Testis (tissue), 3 donors: ENCODE data around the gene CACNA2D1. TPM values are rescaled to one million over a fixed set of nuclear protein-coding genes. Genes with fewer than 3 reads are reported as not detected.

Experiments
- DNase-seq: peaks from one replicate; pipeline ENCODE4 v3.0.0-alpha.2; 2019
- H3K27ac ChIP-seq, 2 donors: fragments of 200-600 bp; sonication (generic); one replicate each; pipeline ENCODE4 v1.5.1; 2019
- H3K27me3 ChIP-seq: fragments of 200-600 bp; sonication (generic); one replicate; pipeline ENCODE4 v1.5.1; 2019
- H3K36me3 ChIP-seq: fragments of 200-600 bp; sonication (generic); one replicate; pipeline ENCODE4 v1.5.1; 2017; ENCODE audit warnings: low read depth; ENCODE audit errors: missing control alignments
- H3K4me1 ChIP-seq: fragments of 200-600 bp; sonication (generic); one replicate; pipeline ENCODE4 v1.5.1; 2019
- H3K4me3 ChIP-seq, 2 donors: fragments of 200-600 bp; sonication (generic); one replicate each; pipeline ENCODE4 v1.5.1; 2017 to 2019
- H3K9me3 ChIP-seq: fragments of 200-600 bp; sonication (generic); one replicate; pipeline ENCODE4 v1.5.1; 2017
- POLR2A ChIP-seq: fragments of 450-650 bp; IDR thresholded peaks from one replicate; pipeline ENCODE4 v1.6.1; 2017; ENCODE audit warnings: antibody characterized with exemption, mild to moderate bottlenecking, moderate library complexity
- WGBS, 2 donors: methylation state at CpG; one replicate each; pipeline ENCODE4 v1.1.5; 2018; 5-methylcytosine and 5-hydroxymethylcytosine counted together
- intact Hi-C: fragments of 100-400 bp; cut with DNase I; formaldehyde crosslinking; loops from one replicate; pipeline ENCODE4 v1.15.1; 2023; ENCODE audit warnings: low total_unique reads
- polyA plus RNA-seq: library from polyadenylated mRNA; stranded (reverse); fragments of 350-450 nt; fragmentation: Illumina TruSeq; extraction: RNeasy Lipid Tissue Mini Kit (QIAGEN cat#74804); gene quantifications from one replicate; pipeline ENCODE4 v1.2.3, GENCODE V29; 2014; ENCODE audit warnings: low read depth, low replicate concordance; ENCODE audit not compliant: insufficient read depth
- total RNA-seq, 2 donors: library from RNA; depleted of rRNA; stranded (reverse); fragments of >200 nt; gene quantifications; one replicate each; pipeline ENCODE4 v1.2.3, GENCODE V29; 2016
- TF ChIP-seq, protein P1 (sequence below), 3 experiments: fragments of 450-650 bp in 2 of 3; fragments of 200-600 bp in 1 of 3; sonication (generic) in 1 of 3; IDR thresholded peaks; one replicate each; pipeline ENCODE4 v1.5.1; 2016 to 2019; ENCODE audit warnings: antibody characterized with exemption in 3 of 3, mild to moderate bottlenecking in 2 of 3, moderate library complexity in 1 of 3

CACNA2D1 gene
- total and polyA plus RNA-seq, 3 donors from 2014 or later: 5.4 to 29.1 (median 28.0) TPM

DNA sequence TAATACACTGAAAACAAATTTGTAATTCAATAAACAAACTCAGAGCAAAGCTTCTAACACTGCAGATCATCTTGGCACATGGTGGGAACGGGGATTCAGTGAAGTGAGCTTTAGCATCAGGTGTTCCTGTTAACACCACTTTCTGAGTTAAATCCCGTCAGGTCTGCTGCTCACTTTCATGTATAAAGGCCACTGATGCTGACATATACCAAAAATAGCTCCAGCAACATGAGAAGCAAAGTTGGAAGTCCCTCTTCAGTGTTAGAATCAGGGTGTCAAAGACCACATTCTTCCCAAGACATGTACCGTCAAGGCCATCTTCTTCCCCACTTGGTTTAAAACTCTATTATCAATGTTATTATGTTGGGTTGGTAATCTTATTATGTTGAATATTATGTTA, 11.7 kb upstream of the CACNA2D1 start:
- no peak for DNase-seq
- Histone ChIP-seq H3K4me3 (no peak overlapping the region), H3K36me3 (no peaks in the 10 kb centered on the region), H3K27me3 (no peaks in the 10 kb centered on the region), H3K27ac (no peak overlapping the region), H3K4me1 (no peaks in the 10 kb centered on the region), H3K9me3 (no peaks in the 10 kb centered on the region)
- 74 to 91% methylated on average over 3 of the region's 3 CpGs for WGBS, 2 donors
- intact Hi-C loops: no loop called here
- TF ChIP-seq POLR2A: no peak
- TF ChIP-seq, protein P1, sequence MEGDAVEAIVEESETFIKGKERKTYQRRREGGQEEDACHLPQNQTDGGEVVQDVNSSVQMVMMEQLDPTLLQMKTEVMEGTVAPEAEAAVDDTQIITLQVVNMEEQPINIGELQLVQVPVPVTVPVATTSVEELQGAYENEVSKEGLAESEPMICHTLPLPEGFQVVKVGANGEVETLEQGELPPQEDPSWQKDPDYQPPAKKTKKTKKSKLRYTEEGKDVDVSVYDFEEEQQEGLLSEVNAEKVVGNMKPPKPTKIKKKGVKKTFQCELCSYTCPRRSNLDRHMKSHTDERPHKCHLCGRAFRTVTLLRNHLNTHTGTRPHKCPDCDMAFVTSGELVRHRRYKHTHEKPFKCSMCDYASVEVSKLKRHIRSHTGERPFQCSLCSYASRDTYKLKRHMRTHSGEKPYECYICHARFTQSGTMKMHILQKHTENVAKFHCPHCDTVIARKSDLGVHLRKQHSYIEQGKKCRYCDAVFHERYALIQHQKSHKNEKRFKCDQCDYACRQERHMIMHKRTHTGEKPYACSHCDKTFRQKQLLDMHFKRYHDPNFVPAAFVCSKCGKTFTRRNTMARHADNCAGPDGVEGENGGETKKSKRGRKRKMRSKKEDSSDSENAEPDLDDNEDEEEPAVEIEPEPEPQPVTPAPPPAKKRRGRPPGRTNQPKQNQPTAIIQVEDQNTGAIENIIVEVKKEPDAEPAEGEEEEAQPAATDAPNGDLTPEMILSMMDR (IDR thresholded peaks at IDR 0.05): no peak

DNA sequence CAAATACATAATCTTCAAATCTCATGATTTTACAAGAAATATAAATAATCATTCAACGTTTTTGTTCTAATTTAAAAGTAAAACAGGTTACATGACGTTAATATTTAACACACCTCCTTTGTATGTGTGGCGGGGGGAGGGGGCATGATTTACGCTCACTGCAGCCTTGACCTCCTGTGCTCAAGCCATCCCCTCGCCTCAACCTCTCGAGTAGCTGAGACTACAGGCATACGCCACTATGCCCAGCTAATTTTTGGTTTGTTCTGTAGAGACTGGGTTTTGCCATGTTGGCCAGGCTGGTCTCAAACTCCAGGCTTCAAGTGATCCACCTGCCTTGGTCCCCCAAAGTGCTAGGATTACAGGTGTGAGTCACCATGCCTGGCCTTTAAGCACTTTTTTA, 7.2 kb upstream of the CACNA2D1 start:
- intact Hi-C loops: no loop called here
- H3K27ac ChIP-seq: no peak overlapping the region
- no peaks in the 10 kb centered on the region for H3K4me1 ChIP-seq
- WGBS, 2 donors: 68 to 69% methylated on average over 7 of the region's 7 CpGs
- no peaks in the 10 kb centered on the region for H3K9me3 ChIP-seq
- DNase-seq: no peak
- TF ChIP-seq POLR2A: no peak
- TF ChIP-seq, protein P1 (IDR thresholded peaks at IDR 0.05): no peak
- no peaks in the 10 kb centered on the region for H3K36me3 ChIP-seq
- no peak overlapping the region for H3K4me3 ChIP-seq
- H3K27me3 ChIP-seq: no peaks in the 10 kb centered on the region

DNA sequence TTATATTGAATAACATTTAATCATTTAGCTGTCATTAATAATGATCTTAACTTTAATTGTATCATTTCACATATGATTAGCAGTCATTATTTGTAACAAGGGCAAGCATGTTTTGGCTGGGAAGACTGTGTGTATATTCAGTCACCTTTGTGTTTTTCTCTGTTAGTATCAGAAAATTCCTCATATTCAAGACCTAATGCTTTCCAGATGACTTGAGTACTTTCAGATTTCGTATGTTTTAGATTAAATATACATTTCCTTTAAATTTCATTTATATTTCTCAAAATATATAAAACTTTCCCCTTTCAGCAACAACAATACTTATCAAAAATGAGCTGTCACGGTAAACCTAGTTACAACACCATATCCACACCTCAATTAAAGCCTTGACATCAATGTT, 6.3 kb upstream of the CACNA2D1 start:
- DNase-seq: no peak
- Histone ChIP-seq H3K4me1 (no peaks in the 10 kb centered on the region), H3K36me3 (no peaks in the 10 kb centered on the region), H3K27ac (no peak overlapping the region), H3K27me3 (no peaks in the 10 kb centered on the region), H3K9me3 (no peaks in the 10 kb centered on the region), H3K4me3 (no peak overlapping the region)
- 76 to 82% methylated on average over 2 of the region's 2 CpGs for WGBS, 2 donors
- intact Hi-C loops: no loop called here
- TF ChIP-seq POLR2A: no peak
- TF ChIP-seq, protein P1 (IDR thresholded peaks at IDR 0.05): no peak

DNA sequence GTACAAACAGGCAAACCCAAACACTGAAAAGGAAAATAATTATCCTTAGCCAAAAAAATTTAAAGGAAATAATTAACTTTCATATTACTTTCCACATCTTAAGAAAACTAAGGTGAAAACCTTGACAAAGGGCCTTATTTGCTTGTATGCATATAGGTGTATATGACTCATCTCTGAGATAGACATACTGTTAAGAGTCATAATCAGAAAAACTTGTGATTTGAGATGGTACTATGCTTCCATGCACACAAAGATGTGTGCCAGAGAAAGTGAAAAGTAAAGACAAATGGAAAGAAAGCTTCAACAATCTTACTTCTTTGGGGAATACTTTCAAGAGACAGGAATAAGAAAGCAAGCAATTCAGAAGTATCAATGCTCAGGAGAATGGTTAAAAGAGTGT, 3.3 kb upstream of the CACNA2D1 start:
- intact Hi-C loops: no loop called here
- H3K4me3 ChIP-seq: no peak overlapping the region
- H3K4me1 ChIP-seq: peaks cover 7% of the 10 kb centered on the region
- TF ChIP-seq POLR2A: no peak
- TF ChIP-seq, protein P1 (IDR thresholded peaks at IDR 0.05): no peak
- no peaks in the 10 kb centered on the region for H3K27me3 ChIP-seq
- DNase-seq: no peak
- H3K36me3 ChIP-seq: no peaks in the 10 kb centered on the region
- no peaks in the 10 kb centered on the region for H3K9me3 ChIP-seq
- H3K27ac ChIP-seq: no peak overlapping the region

DNA sequence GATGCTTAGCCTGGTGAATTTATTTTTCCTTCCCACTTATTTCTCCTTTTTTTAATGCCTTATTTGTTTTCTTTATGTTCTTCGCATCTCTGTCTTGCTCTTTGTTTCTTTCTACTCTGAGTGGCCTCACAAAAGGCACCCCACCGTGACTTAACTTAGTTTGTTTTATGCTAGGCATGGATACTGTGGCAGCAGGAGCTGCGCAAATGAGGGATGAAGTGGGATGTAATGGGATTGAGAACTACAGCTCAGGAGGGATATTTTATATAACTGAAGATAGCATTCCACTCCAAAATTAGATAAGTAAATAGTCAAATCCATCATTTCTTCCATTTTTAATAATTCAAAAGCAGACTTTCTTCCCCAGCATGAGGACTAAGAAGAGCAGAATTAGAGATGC, 1.7 kb upstream of the CACNA2D1 start:
- Histone ChIP-seq H3K4me1 (peaks cover 7% of the 10 kb centered on the region), H3K27ac (no peak overlapping the region), H3K9me3 (no peaks in the 10 kb centered on the region), H3K27me3 (no peaks in the 10 kb centered on the region), H3K36me3 (no peaks in the 10 kb centered on the region), H3K4me3 (no peak overlapping the region)
- no peak for DNase-seq
- intact Hi-C loops: no loop called here
- TF ChIP-seq POLR2A: no peak
- TF ChIP-seq, protein P1 (IDR thresholded peaks at IDR 0.05): no peak
- 64 to 77% methylated on average over 3 of the region's 3 CpGs for WGBS, 2 donors
